Measurements from ENCODE around the gene CXXC1. TPM values are rescaled to one million over a fixed set of nuclear protein-coding genes. Genes with fewer than 3 reads are reported as not detected.

Gene CXXC1
- total and polyA plus RNA-seq, 2 of the 8 experiments (the other 6 are each of a cell fraction or from before 2014, with no cell fraction given) = 73.3 to 136 TPM

GRCh38 chr18:50249576-50249975, 37.9 kb downstream of the CXXC1 start:
- H3K56ac ChIP-seq (replicated peaks; ENCODE audit: insufficient read length, low read depth, low read length) = no peak overlapping the region
- no peak overlapping the region for H3K27ac ChIP-seq (ENCODE audit: low read depth, low read length)
- ChIA-PET CTCF (ENCODE audit: partially characterized antibody) (no interaction called here), POLR2A (ENCODE audit: partially characterized antibody) (no interaction called here)
- H2BK5ac ChIP-seq (ENCODE audit: low read depth, low read length) = no peak overlapping the region
- H3K79me1 ChIP-seq (ENCODE audit: low read depth, low read length) = no peaks in the 10 kb centered on the region
- DNase-seq (ENCODE audit: low read depth in 1 of 2, low spot score in 2 of 2) (no peak), FAIRE-seq (no peak)
- no peak overlapping the region for H4K91ac ChIP-seq (replicated peaks; ENCODE audit: insufficient read length, low read length)
- H4K20me1 ChIP-seq (replicated peaks in 1 of 2; ENCODE audit: control insufficient read depth in 1 of 2, insufficient read depth in 2 of 2, low read length in 2 of 2) = no peaks in the 10 kb centered on the region
- no peaks in the 10 kb centered on the region for H3K36me3 ChIP-seq (ENCODE audit: control insufficient read depth in 2 of 4, insufficient read depth in 4 of 4, low read length in 3 of 4)
- H3K4ac ChIP-seq (replicated peaks; ENCODE audit: insufficient read length, low read depth, low read length) = no peak overlapping the region
- no peak overlapping the region for H2AFZ ChIP-seq (ENCODE audit: low read length)
- H3K79me2 ChIP-seq (ENCODE audit: control insufficient read depth in 1 of 2, insufficient read depth in 2 of 2, low read length in 2 of 2) = no peaks in the 10 kb centered on the region
- no peak overlapping the region for H3K18ac ChIP-seq (ENCODE audit: extremely low read depth, low read length)
- no peak overlapping the region for H3K4me3 ChIP-seq (ENCODE audit: extremely low read depth in 1 of 4, insufficient read depth in 2 of 4, low read depth in 3 of 4, low read length in 4 of 4)
- no peak overlapping the region for H2BK15ac ChIP-seq (ENCODE audit: low read length)
- H2AK5ac ChIP-seq (ENCODE audit: low read depth, low read length) = no peak overlapping the region
- H4K8ac ChIP-seq (ENCODE audit: extremely low read depth, insufficient read depth, low read length) = no peak overlapping the region
- no peak overlapping the region for H2BK12ac ChIP-seq (ENCODE audit: low read depth, low read length)
- H3K27me3 ChIP-seq (replicated peaks in 1 of 4; ENCODE audit: control insufficient read depth in 3 of 4, extremely low read depth in 1 of 4, insufficient read depth in 3 of 4, low read length in 3 of 4) = no peaks in the 10 kb centered on the region
- H3K23me2 ChIP-seq (ENCODE audit: low read depth, low read length) = no peaks in the 10 kb centered on the region
- H3K4me1 ChIP-seq (replicated peaks in 1 of 4; ENCODE audit: control insufficient read depth in 3 of 4, insufficient read depth in 4 of 4, low read length in 3 of 4) = peaks cover 0 to 3% (median 0%) of the 10 kb centered on the region in 4 experiments; a peak in 1 of 7 replicates
- H3K4me2 ChIP-seq (ENCODE audit: insufficient read depth in 1 of 2, low read depth in 2 of 2, low read length in 2 of 2) = no peak overlapping the region
- H3K23ac ChIP-seq (ENCODE audit: insufficient read length) = no peak overlapping the region
- H3K14ac ChIP-seq (ENCODE audit: insufficient read length) = no peak overlapping the region
- H2BK20ac ChIP-seq (ENCODE audit: low read length) = no peak overlapping the region
- H2BK120ac ChIP-seq (replicated peaks; ENCODE audit: low read depth, low read length) = no peak overlapping the region
- H3K9me3 ChIP-seq (ENCODE audit: insufficient read depth in 2 of 2, low read depth in 1 of 2, low read length in 1 of 2) = no peaks in the 10 kb centered on the region
- H4K5ac ChIP-seq (ENCODE audit: insufficient read length, low read depth, low read length) = no peak overlapping the region
- no peak overlapping the region for H3K9ac ChIP-seq (replicated peaks in 1 of 4; ENCODE audit: extremely low read depth in 1 of 4, low read depth in 3 of 4, low read length in 3 of 4)
- TF ChIP-seq SP1 (IDR thresholded peaks at IDR 0.05; ENCODE audit: low read depth, low read length) (no peak), KDM4A (IDR thresholded peaks at IDR 0.05; ENCODE audit: low read depth, low read length, severe bottlenecking) (no peak), ATF3 (IDR thresholded peaks at IDR 0.05; ENCODE audit: insufficient read depth, low read depth, low read length) (no peak), KDM1A (IDR thresholded peaks at IDR 0.05; ENCODE audit: borderline replicate concordance, low read length) (no peak), SIN3A (conservative IDR thresholded peaks at IDR 0.05 in 1 of 2, IDR thresholded peaks at IDR 0.05 in 1 of 2; ENCODE audit: low read depth in 1 of 2, low read length in 2 of 2) (no peak), TAF1 (IDR thresholded peaks at IDR 0.05; ENCODE audit: low read depth, low read length) (no peak), GABPA (IDR thresholded peaks at IDR 0.05; ENCODE audit: borderline replicate concordance, insufficient read depth, low read length) (no peak), RFX5 (IDR thresholded peaks at IDR 0.05; ENCODE audit: borderline replicate concordance, low read depth, low read length) (no peak), EP300 (IDR thresholded peaks at IDR 0.05; ENCODE audit: borderline replicate concordance in 1 of 2, low read depth in 2 of 2, low read length in 2 of 2) (no peak), EZH2 (IDR thresholded peaks at IDR 0.05; ENCODE audit: low read depth, low read length, severe bottlenecking) (no peak)
- TF ChIP-seq, protein P1, sequence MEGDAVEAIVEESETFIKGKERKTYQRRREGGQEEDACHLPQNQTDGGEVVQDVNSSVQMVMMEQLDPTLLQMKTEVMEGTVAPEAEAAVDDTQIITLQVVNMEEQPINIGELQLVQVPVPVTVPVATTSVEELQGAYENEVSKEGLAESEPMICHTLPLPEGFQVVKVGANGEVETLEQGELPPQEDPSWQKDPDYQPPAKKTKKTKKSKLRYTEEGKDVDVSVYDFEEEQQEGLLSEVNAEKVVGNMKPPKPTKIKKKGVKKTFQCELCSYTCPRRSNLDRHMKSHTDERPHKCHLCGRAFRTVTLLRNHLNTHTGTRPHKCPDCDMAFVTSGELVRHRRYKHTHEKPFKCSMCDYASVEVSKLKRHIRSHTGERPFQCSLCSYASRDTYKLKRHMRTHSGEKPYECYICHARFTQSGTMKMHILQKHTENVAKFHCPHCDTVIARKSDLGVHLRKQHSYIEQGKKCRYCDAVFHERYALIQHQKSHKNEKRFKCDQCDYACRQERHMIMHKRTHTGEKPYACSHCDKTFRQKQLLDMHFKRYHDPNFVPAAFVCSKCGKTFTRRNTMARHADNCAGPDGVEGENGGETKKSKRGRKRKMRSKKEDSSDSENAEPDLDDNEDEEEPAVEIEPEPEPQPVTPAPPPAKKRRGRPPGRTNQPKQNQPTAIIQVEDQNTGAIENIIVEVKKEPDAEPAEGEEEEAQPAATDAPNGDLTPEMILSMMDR (IDR thresholded peaks at IDR 0.05; ENCODE audit: control extremely low read depth in 1 of 3, insufficient read depth in 1 of 3, low read depth in 1 of 3, low read length in 3 of 3) = no peak

Data from H1 (cell line).